ENCODE data around the gene LBX2.
"Not testable (repeated sequence)": the region's sequence is repeated elsewhere in the genome, so short reads cannot be mapped to it uniquely, and the experiment has no call there.

Gene LBX2

DNA sequence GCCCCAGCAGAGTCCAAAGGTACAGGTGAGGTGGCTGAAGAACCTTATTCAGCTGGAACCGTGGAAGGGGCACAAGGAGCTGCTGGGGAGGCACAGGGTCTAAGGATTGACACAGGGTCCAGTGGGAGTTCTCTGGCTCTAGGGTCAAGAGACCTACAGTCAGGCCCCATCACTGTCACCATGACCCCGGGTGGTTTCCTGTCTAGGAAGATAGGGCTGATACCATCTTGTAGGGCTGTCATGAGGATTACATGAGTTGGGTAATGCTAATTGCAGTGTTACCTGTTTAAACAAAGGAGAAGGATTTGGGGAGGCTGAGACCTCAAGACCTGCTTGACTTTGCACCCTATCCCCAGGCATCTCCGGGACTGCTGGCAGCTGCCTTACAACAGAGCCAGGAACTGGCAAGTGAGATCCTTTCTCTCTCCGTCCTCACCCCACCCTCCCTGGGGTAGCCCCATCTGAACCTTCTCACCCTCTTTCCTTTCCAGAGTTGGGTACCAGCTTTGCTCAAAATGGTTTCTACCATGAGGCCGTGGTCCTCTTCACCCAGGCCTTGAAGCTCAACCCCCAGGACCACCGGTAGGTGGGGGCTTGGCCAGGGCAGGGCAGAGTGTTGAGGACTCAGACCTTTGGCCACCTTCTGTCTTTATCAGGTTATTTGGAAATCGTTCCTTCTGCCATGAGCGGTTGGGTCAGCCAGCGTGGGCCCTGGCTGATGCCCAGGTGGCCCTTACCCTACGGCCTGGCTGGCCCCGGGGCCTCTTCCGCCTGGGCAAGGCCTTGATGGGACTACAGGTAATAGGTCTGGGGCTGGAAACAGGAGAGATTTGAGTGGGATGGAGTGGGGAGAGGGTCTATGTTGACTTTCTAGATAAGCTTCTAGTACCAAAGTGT, 7.5 kb downstream of the LBX2 start:
- intact Hi-C loops (cut with DNase I) = no loop called here
- DNase-seq = peak in 2 of 10 donors; percentile 26 to 55

DNA sequence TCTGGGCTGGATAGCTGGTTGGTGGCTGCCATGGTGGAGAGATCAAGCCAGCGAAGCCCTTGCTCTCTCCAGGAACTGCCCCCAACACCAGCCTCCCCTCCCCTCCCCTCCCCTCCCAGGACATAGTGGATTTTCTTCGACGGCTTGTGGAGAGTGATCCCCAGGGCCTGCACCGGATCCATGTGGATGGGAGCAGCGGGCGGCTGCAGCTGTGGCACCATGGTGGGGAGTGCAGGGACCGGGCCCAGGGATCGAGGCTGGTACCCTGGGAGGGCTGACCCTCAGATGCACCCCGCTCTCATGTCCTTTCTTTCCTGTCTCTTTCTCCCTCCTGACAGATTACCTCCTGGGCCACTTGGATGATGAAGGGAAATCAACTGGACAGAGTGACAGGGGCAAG, 9.5 kb downstream of the LBX2 start:
- peak in 2 of 10 donors; percentile 56 to 68 for DNase-seq
- intact Hi-C loops (cut with DNase I) = no loop called here

- peak in 1 of 10 donors; percentile 49 for DNase-seq
- intact Hi-C loops (cut with DNase I) = no loop called here
These were observed 10.5 kb downstream of the LBX2 start for GRCh38 chr2:74488643-74489481.

DNA sequence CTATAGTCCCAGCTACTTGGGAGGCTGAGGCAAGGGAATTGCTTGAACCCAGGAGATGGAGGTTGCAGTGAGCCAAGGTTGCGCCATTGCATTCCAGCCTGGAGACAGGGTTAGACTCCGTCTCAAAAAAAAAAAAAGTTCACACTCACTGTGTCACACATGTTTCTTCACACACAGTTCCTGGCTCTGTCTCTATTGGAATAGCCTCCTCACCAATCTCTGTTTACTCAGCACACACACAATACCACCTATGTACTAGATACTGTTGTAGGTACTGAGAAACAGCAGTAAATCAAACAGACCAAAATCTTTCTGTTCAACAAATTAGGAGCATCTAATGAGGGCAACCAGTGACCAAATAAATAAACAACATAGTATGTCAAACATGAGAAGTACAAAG, 13.3 kb downstream of the LBX2 start:
- intact Hi-C loops (cut with DNase I) = no loop called here
- DNase-seq = no peak

DNA sequence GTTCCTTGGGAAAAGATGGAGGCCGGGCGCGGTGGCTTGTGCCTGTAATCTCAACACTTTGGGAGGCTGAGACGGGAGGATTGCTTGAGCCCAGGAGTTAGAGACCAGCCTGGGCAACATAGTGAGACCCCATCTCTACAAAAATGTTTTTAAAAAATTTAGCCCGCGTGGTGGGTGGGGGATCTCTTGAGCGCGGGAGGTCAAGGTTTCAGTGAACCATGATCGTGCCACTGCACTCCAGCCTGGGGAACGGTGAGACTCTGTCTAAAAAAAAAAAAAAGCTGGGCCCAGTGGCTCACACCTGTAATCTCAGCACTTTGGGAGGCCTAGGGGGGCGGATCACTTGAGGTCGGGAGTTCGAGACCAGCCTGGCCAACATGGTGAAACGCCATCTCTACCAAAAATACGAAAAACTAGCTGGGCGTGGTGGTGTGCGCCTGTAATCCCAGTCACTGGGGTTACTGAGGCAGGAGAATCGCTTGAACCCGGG, 15.7 kb downstream of the LBX2 start:
- DNase-seq = peak in 1 of 10 donors; percentile 50
- intact Hi-C loops (cut with DNase I) = loop anchor here (1.0 kb wide), 4 partner anchors 24 to 104 kb away; partner anchors contain the start of genes AUP1, HTRA2, INO80B and PCGF1

DNA sequence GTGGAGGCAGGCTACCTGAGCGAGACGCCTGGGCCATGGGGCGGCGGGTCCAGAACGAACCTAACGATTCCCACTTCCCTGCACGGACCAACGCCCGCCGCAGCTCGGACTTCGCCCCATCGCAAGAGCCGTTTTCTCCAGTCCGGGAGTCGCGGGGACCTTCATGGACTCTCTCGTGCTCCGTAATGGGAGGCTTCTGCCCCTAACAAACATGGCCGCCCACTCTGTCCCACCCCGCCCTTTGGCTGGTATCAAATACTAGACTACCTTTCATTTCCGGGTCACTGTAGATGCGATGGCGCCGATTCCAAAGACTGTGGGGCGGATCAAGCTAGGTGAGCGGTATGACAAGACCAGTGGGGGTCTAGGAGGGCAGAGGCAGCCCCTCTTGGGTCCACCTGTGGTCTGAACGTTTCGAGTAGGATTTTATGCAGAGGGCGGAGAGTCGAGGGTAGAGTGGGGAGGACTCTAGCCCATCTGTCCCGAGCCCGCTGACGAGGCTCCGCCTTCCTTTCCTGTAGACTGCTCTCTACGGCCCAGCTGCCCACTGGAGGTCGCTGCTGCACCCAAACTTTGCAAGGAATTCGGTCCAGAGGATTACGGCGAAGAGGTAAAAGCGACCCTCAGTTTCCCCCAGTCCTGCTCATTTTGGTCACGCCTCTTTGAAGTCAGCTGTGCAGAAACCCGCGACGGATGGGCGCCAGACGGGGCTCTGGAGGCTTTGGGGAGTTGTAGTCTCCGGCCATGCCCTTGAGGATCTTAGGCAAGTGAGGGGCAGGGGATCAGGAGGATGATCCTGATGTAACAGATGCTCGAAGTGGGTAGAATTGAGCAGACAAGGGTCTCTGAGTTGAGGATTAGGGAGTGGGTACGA, 16.4 kb downstream of the LBX2 start, which contains the start of the genes CCDC142 and TTC31:
TSS of gene CCDC142 (minus strand) at position 198 of the 874 bp plus-strand sequence. CDS start at position 37, 161 bp downstream.
TSS of gene TTC31 (plus strand) at position 281 of the 874 bp plus-strand sequence. CDS start at position 296, 15 bp downstream.
- DNase-seq = peak; percentile 90 to 99 (median 94)
- intact Hi-C loops (cut with DNase I) = loop anchor here (1.0 kb wide), 4 partner anchors 24 to 104 kb away; partner anchors contain the start of genes AUP1, HTRA2, INO80B and PCGF1

DNA sequence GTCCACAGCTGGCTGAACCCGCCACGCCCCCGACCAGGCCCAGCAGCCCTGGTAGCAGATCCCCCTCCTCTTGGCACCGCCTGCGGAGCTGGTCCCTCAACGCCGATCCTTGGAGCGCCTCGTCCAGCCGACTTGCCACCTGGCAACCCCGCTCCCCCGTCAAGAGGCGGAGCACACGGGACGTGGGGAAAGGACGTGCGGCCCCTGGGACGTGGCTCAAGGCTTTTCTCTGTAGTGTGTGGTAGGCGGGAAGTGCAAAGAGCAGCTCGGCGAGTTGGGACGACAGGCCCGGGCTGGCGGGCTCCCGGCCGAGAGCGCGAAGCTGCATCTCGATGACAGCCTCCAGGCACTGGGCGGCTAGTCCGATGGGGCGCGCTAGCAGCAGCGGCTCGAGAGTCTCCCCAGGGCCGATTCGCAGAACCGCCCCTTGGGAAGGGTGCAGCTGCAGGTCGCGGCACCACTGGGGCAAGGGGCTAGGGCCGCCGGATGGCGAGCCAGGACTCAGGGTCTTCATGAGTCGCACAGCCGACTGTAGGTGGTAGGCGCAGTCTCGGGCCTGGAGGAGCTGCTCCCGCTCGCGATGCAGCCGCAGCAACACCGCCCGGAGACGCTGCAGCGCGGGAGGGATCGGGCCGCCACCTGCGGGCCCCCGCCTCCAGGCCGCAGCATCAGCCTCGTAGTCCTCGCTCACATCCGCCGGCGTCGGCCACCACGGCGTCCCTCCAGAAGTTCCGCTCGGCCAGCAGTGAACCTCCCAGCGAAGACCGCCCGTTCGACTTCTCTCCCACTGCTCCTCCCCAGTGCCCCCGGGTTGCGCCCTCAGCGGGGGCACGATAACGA, 17.2 kb downstream of the LBX2 start:
- DNase-seq = peak in 5 of 10 donors; percentile 58 to 94 (median 85)
- intact Hi-C loops (cut with DNase I) = no loop called here

DNA sequence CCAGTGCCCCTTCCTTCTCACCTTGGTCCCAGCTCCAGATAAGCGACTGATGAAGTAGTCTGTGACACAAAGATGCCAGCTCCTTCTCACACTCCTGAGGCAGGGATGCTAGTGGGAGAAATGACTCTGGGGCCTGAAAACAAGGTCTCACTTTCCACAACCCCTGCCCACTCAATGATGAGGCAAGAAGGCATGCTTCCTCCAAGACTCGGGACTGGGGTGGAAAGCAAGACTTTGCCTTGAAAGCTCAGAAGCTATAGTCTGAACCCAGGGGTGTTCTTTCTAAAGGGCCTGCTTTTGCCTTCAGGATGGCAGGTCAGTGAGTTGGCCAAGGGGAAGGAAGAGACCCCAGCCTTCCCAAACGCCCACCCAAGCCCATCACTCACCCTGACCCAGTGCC, 18.0 kb downstream of the LBX2 start:
- DNase-seq = no peak
- intact Hi-C loops (cut with DNase I) = no loop called here

DNA sequence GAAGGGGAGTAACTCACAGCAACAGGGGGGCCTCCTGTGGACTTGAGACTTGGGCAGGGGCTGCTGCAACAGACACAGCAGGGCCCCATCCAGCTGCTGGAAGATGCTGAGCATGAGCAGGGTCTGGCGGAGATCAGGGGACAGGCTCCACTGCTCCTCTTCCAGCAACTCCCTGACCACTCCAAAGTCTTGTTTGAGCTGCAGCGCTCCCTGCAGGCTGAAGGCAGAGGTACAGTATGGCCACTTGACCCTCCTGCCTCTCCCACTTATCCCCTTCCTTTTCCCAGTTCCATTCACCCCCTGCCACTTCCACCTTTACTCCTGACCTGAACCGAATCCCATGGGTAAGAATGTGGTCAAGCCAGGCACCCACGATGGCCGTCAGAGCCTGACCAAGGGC, 24.5 kb downstream of the LBX2 start:
- DNase-seq = no peak
- intact Hi-C loops (cut with DNase I) = no loop called here

GRCh38 chr2:74474481-74474880, 24.9 kb downstream of the LBX2 start:
- intact Hi-C loops (cut with DNase I) = no loop called here
- no peak for DNase-seq

DNA sequence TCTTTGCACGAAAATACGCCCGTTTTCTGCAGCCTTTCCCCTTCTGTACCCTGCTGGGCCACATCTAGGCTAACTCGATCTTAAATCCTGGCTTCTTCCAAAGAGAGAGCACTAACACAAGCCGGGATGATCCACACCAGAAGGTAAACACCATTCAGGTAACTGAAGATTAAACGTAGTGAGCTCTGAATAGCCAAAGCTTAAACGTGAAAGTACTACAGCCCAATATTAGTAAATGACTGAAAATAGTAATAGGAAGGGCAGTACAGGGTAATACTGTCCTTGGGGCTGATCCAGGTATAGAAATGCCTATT, 26.5 kb downstream of the LBX2 start:
- DNase-seq = no peak
- intact Hi-C loops (cut with DNase I) = no loop called here

DNA sequence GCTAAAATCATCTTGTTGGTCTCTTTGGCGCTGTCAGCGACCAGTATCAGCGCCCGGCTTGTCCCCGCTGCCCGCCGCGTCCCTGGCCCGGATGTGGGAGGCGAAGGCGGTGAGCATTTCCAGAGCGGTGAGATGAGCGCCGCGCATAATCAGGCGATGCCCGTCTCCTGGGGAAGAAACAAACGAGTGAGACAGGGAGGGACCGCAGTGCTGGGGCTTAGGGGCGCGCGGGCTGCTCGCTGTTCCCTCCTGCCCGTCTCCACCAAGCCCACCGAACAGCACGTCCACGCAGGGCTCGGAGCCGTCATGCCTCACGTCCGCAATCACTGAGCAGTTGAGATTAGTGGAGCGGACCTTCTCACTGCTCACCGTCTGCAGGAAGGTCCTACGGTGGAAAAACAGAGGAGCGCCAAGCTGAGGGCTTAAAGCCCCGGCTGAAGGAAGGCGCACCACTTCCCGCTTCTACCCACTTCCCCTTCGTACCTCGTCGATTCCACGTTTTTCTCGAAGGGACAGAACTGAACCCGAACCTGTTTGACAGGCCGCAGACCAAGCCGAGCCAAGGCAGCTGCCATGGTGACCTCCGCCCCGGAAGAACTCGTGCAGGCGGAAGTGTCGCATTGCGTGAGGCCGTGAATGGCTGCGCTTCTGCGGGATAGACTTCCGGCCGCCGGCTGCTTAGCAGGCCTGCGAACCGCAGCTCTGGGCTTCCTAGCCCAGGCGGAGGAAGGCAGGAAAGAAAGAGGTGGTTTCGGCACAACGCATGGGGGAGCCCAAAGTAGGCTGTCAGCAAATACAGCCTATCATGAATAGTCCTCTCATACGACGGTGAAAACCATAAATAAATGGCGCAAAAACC, 27.1 kb downstream of the LBX2 start, which contains the start of gene MRPL53:
TSS of gene MRPL53 (minus strand) at position 595 of the 859 bp plus-strand sequence. CDS start at position 575, 20 bp downstream.
- intact Hi-C loops (cut with DNase I) = no loop called here
- peak; percentile 93 to 99 (median 96) for DNase-seq

DNA sequence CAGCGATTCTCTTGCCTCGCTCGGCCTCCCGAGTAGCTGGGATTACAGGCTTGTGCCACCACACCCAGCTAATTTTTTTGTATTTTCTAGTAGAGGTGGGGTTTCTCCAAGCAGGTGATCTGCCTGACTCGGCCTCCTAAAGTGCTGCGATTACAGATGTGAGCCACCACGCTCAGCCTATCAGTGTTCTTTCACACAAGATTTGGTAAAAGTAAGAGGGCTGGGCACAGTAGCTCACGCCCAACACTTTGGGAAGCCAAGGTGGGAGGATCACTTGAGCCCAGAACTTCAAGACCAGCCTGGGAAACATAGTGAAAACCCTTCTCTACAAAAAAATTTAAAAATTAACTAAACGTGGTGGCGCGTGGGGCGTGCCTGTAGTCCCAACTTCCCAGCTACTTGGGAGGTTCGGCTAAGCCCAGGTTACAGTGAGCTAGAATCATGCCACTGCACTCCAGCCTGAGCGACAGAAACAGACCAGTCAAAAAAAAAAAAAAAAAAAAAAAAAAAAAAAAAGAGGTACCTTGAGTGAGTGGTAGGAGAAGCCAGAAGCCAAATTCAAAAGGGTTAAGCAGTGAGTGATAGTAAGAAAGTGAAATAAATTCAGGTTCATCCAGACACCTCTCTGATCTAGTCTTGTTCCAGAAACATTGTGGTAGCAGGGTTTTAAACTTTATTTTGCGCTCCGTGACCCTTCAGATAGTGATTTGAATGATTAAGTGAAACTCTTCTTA, 27.9 kb downstream of the LBX2 start:
- DNase-seq = no peak
- intact Hi-C loops (cut with DNase I) = no loop called here

DNA sequence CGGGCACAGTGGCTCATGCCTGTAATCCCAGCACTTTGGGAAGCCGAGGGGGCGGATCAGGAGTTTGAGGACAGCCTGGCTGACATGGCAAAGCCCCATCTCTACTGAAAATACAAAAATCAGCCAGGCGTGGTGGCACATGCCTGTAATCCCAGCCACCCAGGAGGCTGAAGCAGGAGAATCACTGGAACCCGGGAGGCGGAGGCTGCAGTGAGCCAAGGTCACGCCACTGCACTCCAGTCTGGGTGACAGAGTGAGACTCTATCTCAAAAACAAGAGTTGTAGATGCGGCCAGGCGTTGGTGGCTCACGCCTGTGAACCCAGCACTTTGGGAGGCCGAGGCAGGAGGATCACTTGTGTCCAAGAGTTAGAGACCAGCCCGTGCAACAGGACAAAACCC, 28.7 kb downstream of the LBX2 start:
- intact Hi-C loops (cut with DNase I); DNase-seq: not testable (repeated sequence)

- DNase-seq = no peak
- intact Hi-C loops (cut with DNase I) = no loop called here
These were observed 35.0 kb downstream of the LBX2 start for GRCh38 chr2:74464406-74464805.

DNA sequence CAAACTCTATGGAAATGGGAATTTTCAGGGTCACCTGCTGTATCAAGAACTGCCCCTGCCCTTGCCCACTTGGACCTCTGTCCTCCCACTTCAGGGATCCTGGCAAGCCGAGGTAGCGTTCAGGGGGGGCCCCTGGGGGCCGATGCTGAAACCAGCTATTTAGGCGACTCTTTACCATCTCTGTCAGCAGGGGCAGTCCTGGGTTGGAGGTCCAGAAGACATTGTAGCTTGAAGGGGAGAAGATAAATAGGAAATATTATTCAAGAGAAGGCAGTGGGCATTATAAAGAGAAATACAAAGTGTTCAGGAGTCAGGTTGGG, 36.7 kb downstream of the LBX2 start:
- peak in 1 of 10 donors; percentile 52 for DNase-seq
- intact Hi-C loops (cut with DNase I) = no loop called here

GRCh38 chr2:74462054-74462785, 37.2 kb downstream of the LBX2 start:
- peak in 1 of 10 donors; percentile 49 for DNase-seq
- intact Hi-C loops (cut with DNase I) = no loop called here

All from posterior cingulate gyrus (tissue), 11 donors.